NAMALWA (cell line): ENCODE results near the gene NACC1.
"Not testable (repeated sequence)": the region's sequence is repeated elsewhere in the genome, so short reads cannot be mapped to it uniquely, and the experiment has no call there.

Experiments
- DNase-seq: peaks from one replicate; pipeline ENCODE4 v3.0.0-alpha.2; 2015; ENCODE audit warnings: low spot score

Gene NACC1

DNA sequence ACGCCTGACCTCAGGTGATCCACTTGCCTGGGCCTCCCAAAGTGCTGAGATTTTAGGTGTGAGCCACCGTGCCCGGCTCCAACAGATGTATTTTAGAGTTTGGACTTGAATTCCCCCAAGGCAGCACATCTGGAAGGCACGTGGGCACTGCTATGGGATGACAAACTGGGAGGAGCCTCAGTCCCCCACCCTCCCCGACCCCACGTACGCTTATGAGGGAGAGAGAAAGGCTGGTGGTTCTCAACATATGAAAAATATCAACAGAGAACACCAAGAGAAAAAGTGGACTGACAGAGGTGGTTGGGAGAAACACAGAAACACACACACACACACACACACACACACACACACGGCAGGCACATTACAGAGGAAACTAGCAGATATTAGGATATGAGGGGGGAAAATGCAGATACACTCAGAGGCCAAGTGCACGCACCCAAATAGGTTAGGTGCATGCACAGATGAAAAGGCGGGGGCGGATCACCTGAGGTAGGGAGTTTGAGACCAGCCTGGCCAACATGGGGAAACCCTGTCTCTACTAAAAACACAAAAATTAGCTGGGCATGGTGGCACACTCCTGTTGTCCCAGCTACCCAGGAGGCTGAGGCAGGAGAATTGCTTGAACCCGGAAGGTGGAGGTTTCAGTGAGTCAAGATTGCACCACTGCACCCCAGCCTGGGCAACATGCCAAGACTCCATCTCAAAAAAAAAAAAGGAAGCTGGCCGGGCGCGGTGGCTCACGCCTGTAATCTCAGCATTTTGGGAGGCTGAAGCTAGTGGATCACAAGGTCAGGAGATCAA is 28.9 kb downstream of the NACC1 start:
- DNase-seq: no peak

DNA sequence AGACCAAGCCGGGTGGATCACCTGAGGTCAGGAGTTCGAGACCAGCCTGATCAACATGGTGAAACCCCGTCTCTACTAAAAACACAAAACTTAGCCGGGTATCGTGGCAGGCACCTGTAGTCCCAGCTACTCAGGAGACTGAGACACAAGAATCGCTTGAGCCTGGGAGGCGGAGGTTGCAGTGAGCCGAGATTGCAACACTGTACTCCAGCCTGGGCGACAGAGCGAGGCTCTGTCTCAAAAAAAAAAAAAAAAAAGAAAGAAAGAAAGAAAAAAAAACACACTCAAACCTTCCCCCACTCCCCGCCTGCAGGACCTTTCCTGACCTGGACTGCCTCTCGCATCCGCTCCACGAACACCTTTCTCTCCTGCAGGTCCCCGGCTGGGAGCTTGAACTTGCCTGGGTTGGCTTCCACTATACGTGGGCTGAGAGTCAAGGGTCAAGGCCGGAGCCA is 31.1 kb downstream of the NACC1 start:
- DNase-seq: not testable (repeated sequence)

DNA sequence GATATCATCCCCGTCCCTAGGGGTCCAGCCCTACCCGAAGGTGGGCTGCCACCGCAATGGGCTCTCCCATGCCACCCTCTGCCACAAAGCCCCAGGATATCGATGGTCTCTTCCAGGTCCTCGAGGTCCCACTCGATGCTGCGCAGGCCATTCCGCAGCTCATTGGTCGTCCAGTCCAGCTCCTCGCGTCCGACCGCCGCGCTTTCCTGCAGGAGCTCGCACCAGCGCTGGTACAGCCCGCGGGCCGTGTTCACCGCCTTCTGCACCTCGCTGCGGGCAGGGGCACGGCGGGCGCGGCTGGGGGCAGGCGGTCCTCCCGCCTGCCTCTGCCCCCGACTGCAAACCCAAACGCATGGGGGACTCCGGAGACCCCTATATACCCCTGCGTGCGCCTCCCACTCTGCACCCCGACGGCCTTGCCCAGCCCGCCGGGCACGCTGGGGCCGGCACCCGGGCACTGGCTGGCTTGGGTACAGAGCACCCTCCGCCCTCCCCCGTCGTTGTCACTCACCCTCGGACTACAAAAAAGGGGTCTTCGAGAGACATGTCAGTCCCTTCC is 31.6 kb downstream of the NACC1 start:
- no peak for DNase-seq

DNA sequence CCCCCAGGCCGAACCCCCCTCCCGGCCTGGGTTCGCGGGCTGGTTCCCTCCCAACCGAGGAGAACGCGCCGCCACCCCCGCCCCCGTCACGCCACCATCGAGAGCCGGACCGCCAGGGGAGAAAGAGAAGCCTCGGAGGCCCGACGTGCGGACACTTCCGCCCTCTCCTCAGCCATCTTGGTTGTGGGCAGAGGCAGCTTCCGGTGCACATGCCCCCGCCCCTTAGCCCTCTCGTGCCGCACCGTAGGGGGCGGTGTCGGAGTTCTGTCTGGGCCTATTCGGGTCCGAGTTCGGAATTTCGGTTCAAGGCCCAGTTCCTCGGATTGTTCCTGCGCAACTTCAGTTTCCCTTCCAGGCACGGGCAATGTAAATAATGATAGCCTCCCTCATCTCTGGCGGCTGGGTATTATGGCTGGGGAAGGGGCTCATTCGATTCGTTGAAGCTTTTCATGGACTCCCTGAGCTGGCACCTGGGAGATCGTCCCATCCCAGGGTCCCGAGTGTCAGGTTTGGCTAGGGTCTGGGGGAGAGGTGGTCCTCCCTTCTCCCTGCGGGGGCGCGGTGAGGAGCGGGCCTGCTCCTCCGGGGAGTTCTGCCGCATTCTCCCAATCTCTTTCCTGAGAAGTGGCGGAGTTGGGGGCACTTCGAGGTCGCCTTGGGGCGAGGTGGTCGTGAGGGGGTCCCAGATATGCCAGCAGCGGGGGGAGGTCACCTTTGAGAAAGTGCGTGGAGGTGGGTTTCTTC is 32.3 kb downstream of the NACC1 start, which contains the start of the genes IER2 and STX10:
Gene IER2 (plus strand): TSS at position 225 of the 744 bp plus-strand sequence. CDS start 2,776 bp downstream, outside the sequence.
Gene STX10 (minus strand): TSS at position 189 of the 744 bp plus-strand sequence. CDS start 202 bp downstream, outside the sequence.
- DNase-seq: peak; percentile 96

DNA sequence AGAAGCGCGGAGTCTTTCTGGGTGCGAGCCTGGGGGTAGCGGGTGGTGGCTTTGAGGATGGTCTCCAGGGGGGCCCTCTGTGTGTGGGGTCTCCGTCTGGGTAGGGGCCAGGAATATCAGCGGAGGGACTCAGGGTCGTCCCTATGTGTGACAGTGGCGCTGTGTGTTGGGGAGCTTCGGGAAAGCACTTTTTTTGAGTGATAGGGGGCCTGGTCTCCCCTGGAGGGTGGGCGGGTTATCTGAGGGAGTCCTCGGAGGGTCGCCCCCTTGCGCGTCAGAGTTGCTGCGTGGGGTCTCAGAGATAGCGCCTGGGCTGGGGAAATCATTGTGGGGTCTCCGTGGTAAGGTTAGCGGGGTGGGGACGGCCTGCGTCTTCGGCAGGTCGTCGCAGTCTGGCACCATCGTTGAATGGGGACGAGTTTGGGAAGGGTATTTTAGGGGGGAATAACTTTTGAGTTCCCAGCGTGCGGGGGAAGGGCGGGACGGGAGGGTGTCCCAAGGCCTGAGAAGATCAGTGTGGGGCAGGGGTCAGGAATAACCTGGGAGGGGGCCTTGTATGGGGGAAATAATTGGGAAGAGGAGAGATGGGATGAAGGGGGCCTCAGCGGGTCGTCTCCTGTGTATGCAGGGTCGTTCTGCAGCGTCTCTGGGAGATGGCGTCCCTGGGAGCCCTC is 33.0 kb downstream of the NACC1 start:
- DNase-seq: peak; percentile 49

DNA sequence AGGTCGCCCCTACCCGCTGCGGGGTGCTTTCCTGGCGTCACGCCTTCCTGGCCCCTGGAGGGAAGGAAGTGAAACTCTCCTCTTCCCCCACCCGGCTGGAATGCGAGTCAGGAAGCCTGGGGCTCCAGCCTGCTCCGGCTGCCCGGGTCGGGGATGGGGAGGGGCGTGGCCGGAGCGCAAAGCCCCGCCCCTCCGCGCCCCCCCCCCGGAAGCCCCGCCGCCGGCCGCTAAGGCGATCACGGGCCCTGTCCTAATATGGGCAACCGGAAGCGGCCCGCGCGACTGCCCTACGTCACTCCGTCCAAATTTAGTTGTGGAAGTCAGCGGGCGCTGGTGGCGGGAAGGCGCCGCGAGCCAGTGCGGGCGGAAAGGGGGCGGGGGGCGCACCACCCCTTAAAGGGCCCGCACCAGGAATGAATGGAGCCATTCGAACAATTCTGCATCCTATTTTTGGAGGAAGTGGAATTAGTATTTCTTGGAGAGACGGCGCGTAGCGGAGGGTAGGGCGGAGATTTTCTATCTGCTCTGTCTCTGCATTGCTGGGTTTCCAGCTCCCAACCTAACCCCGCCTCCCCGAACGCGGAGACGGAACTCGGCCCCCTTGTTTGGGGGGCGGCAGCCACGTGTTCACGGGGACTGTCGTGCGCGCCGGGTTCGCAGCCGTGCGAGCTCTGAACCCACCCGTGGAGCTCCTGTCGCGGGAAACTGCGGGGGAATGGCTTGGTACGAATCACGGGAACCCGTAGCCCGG is 33.7 kb downstream of the NACC1 start:
- peak; percentile 96 for DNase-seq

DNA sequence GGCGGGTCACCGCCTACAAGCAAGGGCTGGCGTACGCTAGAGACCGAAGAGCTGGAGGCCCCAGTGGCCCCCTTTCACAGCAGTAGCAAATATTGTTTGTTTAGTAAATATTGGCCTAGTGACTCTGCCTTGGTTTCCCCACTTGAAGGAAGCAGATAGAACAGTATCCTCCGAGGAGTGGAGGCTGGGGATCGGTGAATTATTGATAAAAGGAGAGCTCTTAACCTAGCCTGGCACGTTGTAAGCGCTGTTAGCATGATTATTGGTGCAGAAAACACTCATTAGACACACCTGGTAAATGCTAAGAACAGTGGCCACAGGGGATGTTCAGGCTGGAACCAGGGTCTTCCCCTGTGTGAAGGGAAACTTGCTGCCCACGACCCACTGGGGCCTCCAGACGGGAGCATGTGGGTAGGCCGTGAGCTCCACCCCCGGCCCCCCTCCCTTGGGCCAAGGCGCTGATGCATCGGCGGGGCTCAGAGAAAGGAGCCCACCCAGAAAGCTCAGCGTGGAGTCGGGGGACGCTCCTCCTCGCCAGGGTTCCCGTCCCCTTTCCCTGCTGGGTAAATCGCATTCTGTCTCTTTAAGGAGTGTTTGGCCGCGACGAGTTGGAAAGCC is 34.4 kb downstream of the NACC1 start:
- no peak for DNase-seq

DNA sequence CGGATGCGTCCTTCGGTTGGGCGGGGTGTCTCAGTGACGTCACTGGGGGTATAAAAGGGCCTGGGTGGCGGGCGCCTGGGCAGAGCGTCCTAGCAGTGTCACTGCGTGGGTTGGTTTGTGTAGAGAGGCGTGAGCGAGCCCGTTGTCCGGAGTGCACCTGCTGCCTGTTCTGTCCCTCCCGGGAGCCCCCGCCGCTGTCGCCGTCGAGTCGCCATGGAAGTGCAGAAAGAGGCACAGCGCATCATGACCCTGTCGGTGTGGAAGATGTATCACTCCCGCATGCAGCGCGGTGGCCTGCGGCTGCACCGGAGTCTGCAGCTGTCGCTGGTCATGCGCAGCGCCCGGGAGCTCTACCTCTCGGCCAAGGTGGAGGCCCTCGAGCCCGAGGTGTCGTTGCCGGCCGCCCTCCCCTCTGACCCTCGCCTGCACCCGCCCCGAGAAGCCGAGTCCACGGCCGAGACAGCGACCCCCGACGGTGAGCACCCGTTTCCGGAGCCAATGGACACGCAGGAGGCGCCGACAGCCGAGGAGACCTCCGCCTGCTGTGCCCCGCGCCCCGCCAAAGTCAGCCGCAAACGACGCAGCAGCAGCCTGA is 35.0 kb downstream of the NACC1 start:
- DNase-seq: peak; percentile 97

DNA sequence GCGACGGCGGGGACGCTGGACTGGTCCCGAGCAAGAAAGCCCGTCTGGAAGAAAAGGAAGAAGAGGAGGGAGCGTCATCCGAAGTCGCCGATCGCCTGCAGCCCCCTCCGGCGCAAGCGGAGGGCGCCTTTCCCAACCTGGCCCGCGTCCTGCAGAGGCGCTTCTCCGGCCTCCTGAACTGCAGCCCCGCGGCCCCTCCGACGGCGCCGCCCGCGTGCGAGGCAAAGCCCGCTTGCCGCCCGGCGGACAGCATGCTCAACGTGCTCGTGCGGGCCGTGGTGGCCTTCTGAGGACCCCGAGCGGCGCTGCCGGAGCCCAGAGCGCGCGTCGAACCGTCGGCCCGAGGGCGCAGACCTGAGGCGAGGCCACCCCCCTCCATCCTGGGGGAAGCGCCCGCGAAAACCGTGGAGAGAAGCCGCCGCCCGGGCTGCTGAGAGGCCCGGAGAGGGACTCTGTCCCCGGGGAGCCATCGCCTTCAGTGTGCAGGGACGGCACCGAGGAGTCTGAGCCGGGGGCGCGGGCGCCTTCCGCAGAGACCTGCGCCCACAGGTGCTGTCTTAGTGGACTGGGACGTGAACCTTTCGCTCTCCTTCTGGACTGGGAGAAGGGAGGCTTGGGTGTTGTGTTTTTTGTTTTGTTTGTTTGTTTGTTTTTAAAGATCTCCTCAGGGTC is 35.6 kb downstream of the NACC1 start:
- no peak for DNase-seq

DNA sequence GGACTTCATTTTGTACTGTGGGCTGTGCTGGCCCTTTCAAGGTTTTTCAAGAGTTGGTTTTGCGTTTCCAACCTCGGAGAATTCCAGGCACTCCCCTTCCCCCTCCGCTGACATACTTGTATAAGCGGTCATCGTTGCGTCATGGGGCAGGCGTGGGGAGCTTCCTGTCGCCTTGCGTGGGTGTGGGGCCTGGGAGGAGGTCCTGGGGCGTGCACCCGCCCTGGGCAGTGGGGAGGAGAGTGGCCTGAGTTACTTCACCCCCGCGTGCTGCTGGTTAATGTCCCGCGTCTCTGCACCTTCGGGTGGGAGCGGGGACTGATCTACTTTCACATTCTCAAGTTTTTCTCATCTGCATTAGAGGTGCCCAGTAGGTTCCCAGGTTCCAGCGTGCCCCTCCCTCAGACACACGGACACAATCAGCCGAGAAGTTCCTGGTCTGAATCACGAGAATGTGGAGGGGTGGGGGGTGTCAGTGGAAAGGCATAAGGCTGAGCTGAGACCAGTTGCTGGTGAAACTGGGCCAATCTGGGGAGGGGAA is 36.2 kb downstream of the NACC1 start:
- DNase-seq: peak; percentile 71

DNA sequence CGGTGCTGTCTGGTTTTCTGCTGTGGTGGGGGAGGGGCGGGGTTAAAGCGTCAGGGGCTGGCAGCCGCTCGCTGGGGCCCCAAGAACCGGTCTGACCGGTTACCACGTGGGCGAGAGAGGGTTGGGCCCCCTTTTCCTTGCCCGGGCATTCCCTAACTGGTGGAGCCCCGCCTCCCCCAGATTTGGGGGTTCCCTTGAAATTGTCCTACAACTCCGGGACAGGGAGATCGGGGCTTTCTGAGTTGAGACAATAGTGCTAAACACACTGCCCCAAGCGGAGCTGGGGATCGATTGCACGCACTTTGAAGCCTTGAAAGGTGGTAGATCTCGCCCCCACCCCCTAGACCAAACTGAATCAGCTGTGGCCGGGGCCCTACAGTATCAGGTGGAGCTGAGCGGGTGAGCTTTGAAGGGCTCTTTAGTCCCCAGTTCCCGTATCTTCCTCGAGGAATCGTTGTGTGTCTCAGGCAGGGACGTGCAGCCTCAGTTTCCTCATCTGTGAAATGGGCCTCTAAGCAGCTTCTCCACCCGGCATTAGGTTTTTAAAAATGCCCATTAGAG is 36.9 kb downstream of the NACC1 start:
- DNase-seq: peak; percentile 88

DNA sequence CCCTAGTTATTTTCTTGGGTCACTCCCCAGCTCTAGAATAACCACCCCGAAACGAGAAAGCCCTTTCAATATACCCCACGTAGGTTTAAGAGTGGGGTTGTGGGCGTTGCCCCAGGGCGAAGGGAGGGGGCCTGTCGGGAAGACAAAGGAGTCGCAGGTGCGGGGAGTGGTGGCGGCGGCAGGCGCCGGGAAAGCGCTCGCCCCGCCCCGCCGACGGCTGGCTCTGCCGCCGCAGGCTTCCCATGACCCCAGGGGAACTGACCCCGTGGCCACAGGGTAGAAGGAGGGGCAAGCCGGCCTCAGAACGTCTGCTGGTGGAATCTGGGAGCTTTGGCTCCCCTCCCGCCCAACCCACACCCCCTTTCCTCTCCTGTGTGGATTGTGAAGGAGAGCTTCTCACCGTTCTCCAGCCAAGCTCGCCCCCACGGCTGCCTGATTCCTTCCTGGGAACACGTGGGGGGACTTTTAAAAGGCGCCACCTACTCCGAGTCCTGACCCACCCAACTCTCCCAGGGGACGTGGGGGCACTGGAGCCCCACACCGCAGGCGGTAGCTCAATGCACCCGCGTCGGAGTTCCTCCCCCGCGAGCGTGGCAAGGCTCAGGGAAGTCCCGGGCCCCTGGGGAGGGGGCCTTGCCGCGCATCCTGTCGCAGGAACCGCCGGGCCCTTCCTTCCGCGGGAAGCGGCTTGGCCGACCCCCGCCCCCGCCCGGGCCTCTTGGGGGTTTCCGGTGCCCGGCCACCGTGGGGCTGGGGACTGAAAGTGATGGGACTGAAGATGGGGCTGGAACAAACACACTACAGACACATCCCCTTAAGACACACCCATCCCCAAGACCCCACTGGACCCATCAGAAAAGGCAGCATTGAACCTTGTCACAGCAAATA is 37.7 kb downstream of the NACC1 start:
- DNase-seq: peak; percentile 81

DNA sequence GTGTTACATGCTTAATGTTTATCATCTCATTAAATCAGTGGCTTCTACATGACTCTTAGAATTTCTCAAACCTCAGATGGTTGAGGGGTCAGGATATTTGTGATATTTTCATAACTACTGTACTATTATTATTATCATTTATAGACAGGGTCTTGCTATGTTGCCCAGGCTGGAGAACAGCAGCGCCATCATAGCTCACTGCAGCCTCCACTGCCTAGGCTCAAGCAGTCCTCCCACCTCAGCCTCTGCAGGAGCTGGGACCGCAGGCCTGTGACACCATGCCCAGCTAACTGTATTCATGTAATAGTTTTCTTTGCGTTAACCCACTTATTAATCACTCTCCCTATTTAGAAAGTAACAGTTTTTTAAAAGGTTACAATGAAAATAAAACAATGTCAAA is 41.6 kb downstream of the NACC1 start:
- DNase-seq: no peak

DNA sequence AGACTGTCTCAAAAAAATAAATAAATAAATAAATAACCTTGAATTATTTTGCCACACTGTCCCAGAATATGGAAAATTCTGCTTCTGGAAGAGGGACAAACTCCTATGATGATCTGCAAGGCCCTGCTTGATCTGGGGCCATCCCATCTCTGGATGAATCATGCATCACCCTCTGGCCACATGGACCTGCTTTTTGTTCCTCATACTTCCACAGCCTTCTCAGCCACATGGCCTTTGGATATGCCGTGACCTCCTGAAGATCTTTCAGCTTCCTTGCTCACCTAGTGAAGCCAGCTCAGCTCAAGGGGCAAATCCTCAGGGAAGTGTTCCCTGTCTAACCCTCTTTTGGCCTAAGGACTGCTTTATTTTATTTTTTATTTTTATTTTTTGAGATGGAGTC is 42.5 kb downstream of the NACC1 start:
- DNase-seq: no peak

DNA sequence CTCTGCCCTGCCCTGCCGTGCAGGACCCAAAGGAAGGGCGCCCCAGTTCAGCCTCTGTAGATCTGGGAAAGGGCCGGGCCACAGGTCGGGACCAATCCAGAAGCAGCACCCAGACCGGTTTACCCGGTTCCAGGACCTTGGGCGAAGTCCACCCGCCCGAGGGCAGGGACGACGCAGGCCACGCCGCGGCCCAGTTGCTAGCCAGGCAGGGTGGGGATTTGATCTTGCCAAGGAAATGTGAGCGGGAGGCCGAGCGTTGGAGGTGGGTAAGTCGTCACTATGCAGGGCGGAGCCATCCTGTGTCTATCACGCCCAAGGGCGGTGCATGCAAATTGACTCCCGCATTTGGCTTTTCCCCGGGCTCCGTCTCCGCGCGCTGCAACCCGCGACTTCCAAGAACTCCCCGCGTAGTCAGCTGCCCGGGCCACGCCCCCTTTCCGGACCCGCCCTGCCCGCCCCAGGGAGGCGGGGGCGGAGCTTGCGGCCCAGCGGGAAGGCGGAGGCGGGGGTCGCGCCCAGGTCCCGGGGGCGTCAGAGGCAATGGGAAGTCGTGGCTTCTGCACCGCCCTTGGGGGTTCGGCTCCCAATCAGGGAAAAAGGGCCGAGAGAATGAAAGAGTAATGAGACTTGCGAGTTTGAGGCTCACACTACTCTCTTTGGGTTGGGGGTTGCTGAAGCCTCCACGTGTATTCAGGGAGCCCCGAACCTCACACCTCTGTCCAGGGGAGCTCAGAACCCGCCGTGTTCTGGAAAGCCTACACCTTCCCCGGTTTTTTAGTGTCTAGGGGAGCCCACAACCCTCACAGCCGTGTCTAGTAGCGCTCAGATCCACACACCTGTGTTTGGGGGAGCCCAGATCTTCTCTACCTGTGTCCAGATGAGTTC is 44.9 kb downstream of the NACC1 start:
- DNase-seq: peak; percentile 78

DNA sequence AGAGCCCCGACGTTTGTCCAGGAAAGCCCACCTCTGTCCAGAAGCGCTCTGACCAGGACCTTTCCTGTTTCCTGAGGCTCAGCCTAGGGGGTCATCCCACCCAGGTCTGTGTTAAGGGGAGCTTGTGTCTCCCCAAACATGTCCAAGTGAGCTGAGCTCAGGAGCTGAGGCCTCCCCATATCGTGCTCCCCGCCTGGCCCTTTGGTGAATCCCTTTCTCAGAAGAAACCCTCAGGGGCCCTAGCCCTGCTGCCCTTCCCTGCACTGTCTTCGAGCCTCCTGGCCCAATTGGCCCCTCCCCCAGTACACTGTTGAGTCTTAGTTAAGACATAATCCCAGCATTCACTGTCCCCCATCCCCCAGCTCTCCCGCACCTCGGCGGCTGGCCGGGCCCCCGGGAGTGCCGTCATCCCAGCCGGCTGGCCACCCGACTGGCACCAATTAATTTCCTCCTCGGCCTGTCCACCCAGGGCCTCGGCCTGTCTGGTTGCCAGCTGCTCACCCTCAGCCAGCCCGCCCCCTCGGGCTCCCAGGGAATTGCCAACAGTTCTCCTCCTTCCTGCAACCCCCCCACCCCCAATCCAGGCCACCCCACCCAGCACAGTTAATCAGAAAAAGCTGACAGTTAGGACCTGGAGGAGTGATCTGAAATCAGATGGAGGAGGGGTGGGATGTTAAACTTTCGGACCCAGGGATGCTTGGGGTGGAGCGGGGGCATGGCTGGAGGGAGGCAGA is 45.7 kb downstream of the NACC1 start:
- DNase-seq: peak; percentile 35
